CD8-positive, alpha-beta memory T cell (primary cell): ENCODE measurements around the gene RPUSD4. TPM values are rescaled to one million over a fixed set of nuclear protein-coding genes. Genes with fewer than 3 reads are reported as not detected.

Experiments
- polyA plus RNA-seq: library from polyadenylated mRNA; unstranded; fragments of 300-500 nt; fragmentation: Illumina TruSeq; gene quantifications from one replicate; pipeline ENCODE4 v1.2.3, GENCODE V29; 2021
- total RNA-seq, 2 experiments: library from RNA; stranded (reverse); gene quantifications; one replicate each; pipeline ENCODE4 v1.2.3, GENCODE V29; 2021

Gene RPUSD4
- total and polyA plus RNA-seq, 3 experiments from 2014 or later: 20.4 to 48.8 (median 47.3) TPM

Other genes with a start within 250 kb of the RPUSD4 start
- gene CDON, start 148.8 kb downstream of the RPUSD4 start, total RNA-seq: 1 to 10 TPM; 1.7 to 2.0 TPM
- not detected for gene CDON, start 148.8 kb downstream of the RPUSD4 start, polyA plus RNA-seq
- 10 to 100 TPM; 17.9 to 19.0 TPM for gene FAM118B, start 132 bp upstream of the RPUSD4 start, total RNA-seq
- 14.2 TPM for gene FAM118B, start 132 bp upstream of the RPUSD4 start, polyA plus RNA-seq
- gene SRPRA, start 57.2 kb upstream of the RPUSD4 start, total RNA-seq: 100 to 1,000 TPM; 157 TPM
- 168 TPM for gene SRPRA, start 57.2 kb upstream of the RPUSD4 start, polyA plus RNA-seq
- 10 to 100 TPM; 40.3 to 42.4 TPM for gene FOXRED1, start 57.5 kb upstream of the RPUSD4 start, total RNA-seq
- gene FOXRED1, start 57.5 kb upstream of the RPUSD4 start, polyA plus RNA-seq: 16.3 TPM
- 10 to 100 TPM; 10.6 to 11.3 TPM for gene TIRAP, start 71.4 kb upstream of the RPUSD4 start, total RNA-seq
- gene TIRAP, start 71.4 kb upstream of the RPUSD4 start, polyA plus RNA-seq: 13.0 TPM
- gene DCPS, start 92.4 kb upstream of the RPUSD4 start, total RNA-seq: 10 to 100 TPM; 40.0 to 42.4 TPM
- gene DCPS, start 92.4 kb upstream of the RPUSD4 start, polyA plus RNA-seq: 59.6 TPM
- 10 to 100 TPM; 11.0 to 12.5 TPM for gene ST3GAL4, start 144.0 kb upstream of the RPUSD4 start, total RNA-seq
- gene ST3GAL4, start 144.0 kb upstream of the RPUSD4 start, polyA plus RNA-seq: 8.3 TPM